ENCODE results near the gene UBE2F. TPM values are rescaled to one million over a fixed set of nuclear protein-coding genes. Genes with fewer than 3 reads are reported as not detected.

The UBE2F gene
- total and polyA plus RNA-seq, 2 of the 4 experiments (the other 2 are of a cell fraction), result 44.6 to 59.8 TPM

DNA sequence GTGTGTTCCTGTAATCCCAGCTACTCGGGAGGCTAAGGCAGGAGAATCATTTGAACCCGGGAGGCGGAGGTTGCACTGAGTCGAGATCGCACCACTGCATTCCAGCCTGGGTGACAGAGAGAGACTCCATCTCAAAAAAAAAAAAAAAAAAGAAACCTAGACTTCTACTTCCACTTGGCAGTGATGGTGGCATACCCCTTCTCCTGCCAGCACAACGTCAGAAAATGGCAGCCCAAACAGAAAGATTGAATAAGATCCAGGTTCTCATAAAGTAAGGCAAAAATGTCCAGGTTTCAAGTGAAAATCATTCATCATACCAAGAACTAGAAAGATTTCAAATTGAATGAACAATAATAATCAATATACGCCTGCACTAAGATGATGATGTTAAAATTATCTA is 117.9 kb downstream of the UBE2F start:
- Histone ChIP-seq H3K4me2 (ENCODE audit: low read depth, low read length) (no peak overlapping the region), H4K5ac (ENCODE audit: low read depth, low read length) (no peak overlapping the region), H3K79me1 (ENCODE audit: low read depth in 1 of 2, low read length in 2 of 2) (no peaks in the 10 kb centered on the region), H3K9me3 (ENCODE audit: control insufficient read depth, insufficient read depth, low read length) (peaks cover 3% of the 10 kb centered on the region; the same call in 1 of the 2 replicates), H2AK5ac (ENCODE audit: low read depth, low read length) (no peak overlapping the region), H2BK120ac (ENCODE audit: low read depth, low read length) (no peak overlapping the region), H3K14ac (replicated peaks; ENCODE audit: low read depth, low read length) (no peak overlapping the region), H4K20me1 (ENCODE audit: insufficient read depth, low read length) (no peaks in the 10 kb centered on the region; the same call in 1 of the 2 replicates), H2AK9ac (replicated peaks; ENCODE audit: low read depth, low read length, poor library complexity) (no peak overlapping the region), H3K9ac (ENCODE audit: low read depth, low read length) (no peak overlapping the region), H3K18ac (ENCODE audit: low read depth, low read length) (no peak overlapping the region), H3K4ac (ENCODE audit: low read depth, low read length) (no peak overlapping the region), H3K27me3 (ENCODE audit: control insufficient read depth, insufficient read depth, low read length) (no peaks in the 10 kb centered on the region), H3K27ac (ENCODE audit: insufficient read depth, low read length) (no peak overlapping the region), H3K4me3 (ENCODE audit: insufficient read depth, low read depth, low read length) (no peak overlapping the region), H3K23ac (ENCODE audit: low read depth, low read length) (no peak overlapping the region), H2AFZ (replicated peaks; ENCODE audit: low read length, poor library complexity) (no peak overlapping the region), H3K4me1 (ENCODE audit: control insufficient read depth, insufficient read depth, low read length) (no peaks in the 10 kb centered on the region), H2BK15ac (ENCODE audit: low read depth, low read length) (no peak overlapping the region), H4K91ac (ENCODE audit: insufficient read depth, low read depth, low read length) (no peak overlapping the region), H3K9me1 (ENCODE audit: insufficient read depth, low read length) (peaks cover 3% of the 10 kb centered on the region), H2BK5ac (ENCODE audit: low read depth, low read length, poor library complexity, severe bottlenecking) (no peak overlapping the region), H4K8ac (ENCODE audit: low read depth in 2 of 2, low read length in 2 of 2) (no peak overlapping the region), H2BK20ac (ENCODE audit: low read depth, low read length) (no peak overlapping the region), H3K56ac (ENCODE audit: extremely low read depth, insufficient read depth, low read length) (no peak overlapping the region), H3K36me3 (ENCODE audit: control insufficient read depth, insufficient read depth, low read length) (peaks cover 31% of the 10 kb centered on the region)
- ChIA-PET POLR2A (ENCODE audit: unreplicated experiment) (no interaction called here), CTCF (no interaction called here)
- no TSS peak for BruUV-seq (replicated peaks)
- in situ Hi-C loops (cut with MboI; ENCODE audit: low sequenced_read_pairs) (no loop called here), intact Hi-C loops (cut with micrococcal nuclease) (no loop called here), dilution Hi-C loops (cut with HindIII; ENCODE audit: low sequenced_read_pairs, unreplicated experiment) (no loop called here)
- no peak for ATAC-seq (ENCODE audit: low read depth)
- 90% methylated on average over 2 of the region's 7 CpGs; no CpG with 5 or more reads in 1 of the 2 experiments for WGBS, 2 experiments (ENCODE audit: extremely low coverage in 2 of 2, insufficient read length in 1 of 2)
- TF ChIP-seq MAZ (IDR thresholded peaks at IDR 0.05; ENCODE audit: borderline replicate concordance, low read depth, low read length), result no peak
- no peak for TF ChIP-seq RAD21 (IDR thresholded peaks at IDR 0.05; ENCODE audit: low read length)
- TF ChIP-seq MAFK (IDR thresholded peaks at IDR 0.05; ENCODE audit: low read depth, low read length), result no peak
- TF ChIP-seq BHLHE40 (IDR thresholded peaks at IDR 0.05; ENCODE audit: low read depth, low read length), result no peak
- TF ChIP-seq, protein P1, sequence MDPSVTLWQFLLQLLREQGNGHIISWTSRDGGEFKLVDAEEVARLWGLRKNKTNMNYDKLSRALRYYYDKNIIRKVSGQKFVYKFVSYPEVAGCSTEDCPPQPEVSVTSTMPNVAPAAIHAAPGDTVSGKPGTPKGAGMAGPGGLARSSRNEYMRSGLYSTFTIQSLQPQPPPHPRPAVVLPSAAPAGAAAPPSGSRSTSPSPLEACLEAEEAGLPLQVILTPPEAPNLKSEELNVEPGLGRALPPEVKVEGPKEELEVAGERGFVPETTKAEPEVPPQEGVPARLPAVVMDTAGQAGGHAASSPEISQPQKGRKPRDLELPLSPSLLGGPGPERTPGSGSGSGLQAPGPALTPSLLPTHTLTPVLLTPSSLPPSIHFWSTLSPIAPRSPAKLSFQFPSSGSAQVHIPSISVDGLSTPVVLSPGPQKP (IDR thresholded peaks at IDR 0.05; ENCODE audit: borderline replicate concordance, low read depth, low read length), result no peak
- TF ChIP-seq NFE2L2 (IDR thresholded peaks at IDR 0.05; ENCODE audit: low read depth, low read length), result no peak
- TF ChIP-seq MXI1 (IDR thresholded peaks at IDR 0.05; ENCODE audit: borderline replicate concordance, low read depth, low read length), result no peak
- TF ChIP-seq CEBPB (IDR thresholded peaks at IDR 0.05; ENCODE audit: low read depth, low read length), result no peak
- TF ChIP-seq, protein P2, sequence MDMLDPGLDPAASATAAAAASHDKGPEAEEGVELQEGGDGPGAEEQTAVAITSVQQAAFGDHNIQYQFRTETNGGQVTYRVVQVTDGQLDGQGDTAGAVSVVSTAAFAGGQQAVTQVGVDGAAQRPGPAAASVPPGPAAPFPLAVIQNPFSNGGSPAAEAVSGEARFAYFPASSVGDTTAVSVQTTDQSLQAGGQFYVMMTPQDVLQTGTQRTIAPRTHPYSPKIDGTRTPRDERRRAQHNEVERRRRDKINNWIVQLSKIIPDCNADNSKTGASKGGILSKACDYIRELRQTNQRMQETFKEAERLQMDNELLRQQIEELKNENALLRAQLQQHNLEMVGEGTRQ (IDR thresholded peaks at IDR 0.05; ENCODE audit: low read depth, low read length), result no peak
- no peak for DNase-seq
